DMS 273 (cell line): ENCODE data around the gene ORC4.
"Not testable (repeated sequence)": the region's sequence is repeated elsewhere in the genome, so short reads cannot be mapped to it uniquely, and the experiment has no call there.

ENCODE experiments used
- DNase-seq: peaks from one replicate; lab custom pipeline; 2025; ENCODE audit not compliant: unreplicated experiment; lab: John Stamatoyannopoulos, UW

Gene ORC4

GRCh38 chr2:148021059-148021861 lies 723 bp upstream of the ORC4 start, which contains the start of gene MBD5:
TSS of gene MBD5 (plus strand) at chr2:148021091.
- DNase-seq, result peak; percentile 83

- no peak for DNase-seq
These were observed 5.9 kb downstream of the ORC4 start for GRCh38 chr2:148014616-148015015.

- DNase-seq, result no peak
These were observed 6.7 kb downstream of the ORC4 start for GRCh38 chr2:148013876-148014275.

GRCh38 chr2:148008411-148008810 lies 12.1 kb downstream of the ORC4 start:
- not testable (repeated sequence) for DNase-seq

- DNase-seq, result no peak
These were observed 13.2 kb downstream of the ORC4 start for GRCh38 chr2:148007219-148007900.

GRCh38 chr2:148006249-148007007 lies 14.1 kb downstream of the ORC4 start:
- no peak for DNase-seq

GRCh38 chr2:148002420-148002819 lies 18.1 kb downstream of the ORC4 start:
- DNase-seq, result not testable (repeated sequence)

GRCh38 chr2:148000095-148000494 lies 20.4 kb downstream of the ORC4 start:
- no peak for DNase-seq

- DNase-seq, result no peak
These were observed 21.4 kb downstream of the ORC4 start for GRCh38 chr2:147999126-147999525.

- no peak for DNase-seq
These were observed 22.3 kb downstream of the ORC4 start for GRCh38 chr2:147998203-147998602.

GRCh38 chr2:147996828-147997227 lies 23.7 kb downstream of the ORC4 start:
- no peak for DNase-seq

- DNase-seq, result not testable (repeated sequence)
These were observed 25.6 kb downstream of the ORC4 start for GRCh38 chr2:147994965-147995364.

- DNase-seq, result peak; percentile 73
These were observed 30.6 kb downstream of the ORC4 start for GRCh38 chr2:147989809-147990403.

- no peak for DNase-seq
These were observed 31.4 kb downstream of the ORC4 start for GRCh38 chr2:147989102-147989501.

- DNase-seq, result no peak
These were observed 39.5 kb downstream of the ORC4 start for GRCh38 chr2:147980940-147981528.

GRCh38 chr2:147977679-147978078 lies 42.9 kb downstream of the ORC4 start:
- no peak for DNase-seq

- DNase-seq, result no peak
These were observed 44.4 kb downstream of the ORC4 start for GRCh38 chr2:147976102-147976501.

- DNase-seq, result no peak
These were observed 52.0 kb downstream of the ORC4 start for GRCh38 chr2:147968571-147968970.

- no peak for DNase-seq
These were observed 68.4 kb downstream of the ORC4 start for GRCh38 chr2:147952118-147952517.

- DNase-seq, result no peak
These were observed 74.9 kb downstream of the ORC4 start for GRCh38 chr2:147945660-147946059.

- no peak for DNase-seq
These were observed 81.2 kb downstream of the ORC4 start for GRCh38 chr2:147939313-147939712.
